MM.1S (cell line): ENCODE results near the gene CARMIL1.

ENCODE experiments used
- EZH2 ChIP-seq: fragments of 300-600 bp; sonication (generic); optimal IDR thresholded peaks from 2 replicates; pipeline ENCODE3; 2017; ENCODE audit warnings: low read depth, mild to moderate bottlenecking, antibody characterized with exemption, low read length, mixed read lengths
- TF ChIP-seq, protein P1 (sequence below): fragments of 300-600 bp; sonication (generic); IDR thresholded peaks from 2 replicates; pipeline ENCODE4 v1.5.1; 2016; ENCODE audit warnings: antibody characterized with exemption, low read length, mixed read lengths

DNA sequence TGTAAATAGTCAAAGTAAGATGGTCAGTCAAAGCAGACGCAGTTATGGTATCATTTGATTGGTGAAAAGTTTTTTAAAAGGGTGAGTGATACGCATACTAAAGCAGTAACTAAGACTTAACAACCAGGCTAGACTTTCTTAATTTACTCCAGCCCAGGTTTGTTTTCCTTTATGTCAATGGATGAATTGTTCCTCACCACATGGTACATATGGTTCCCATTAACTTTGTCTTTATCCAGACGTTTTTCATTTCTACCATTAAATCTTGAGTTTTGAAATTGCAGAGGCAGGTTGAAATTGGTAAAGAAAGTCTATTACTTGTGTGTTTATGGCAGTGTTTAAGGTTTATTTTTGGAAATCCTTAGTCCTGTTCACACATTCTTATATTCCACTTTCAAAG, 274.3 kb downstream of the CARMIL1 start:
- TF ChIP-seq, protein P1, sequence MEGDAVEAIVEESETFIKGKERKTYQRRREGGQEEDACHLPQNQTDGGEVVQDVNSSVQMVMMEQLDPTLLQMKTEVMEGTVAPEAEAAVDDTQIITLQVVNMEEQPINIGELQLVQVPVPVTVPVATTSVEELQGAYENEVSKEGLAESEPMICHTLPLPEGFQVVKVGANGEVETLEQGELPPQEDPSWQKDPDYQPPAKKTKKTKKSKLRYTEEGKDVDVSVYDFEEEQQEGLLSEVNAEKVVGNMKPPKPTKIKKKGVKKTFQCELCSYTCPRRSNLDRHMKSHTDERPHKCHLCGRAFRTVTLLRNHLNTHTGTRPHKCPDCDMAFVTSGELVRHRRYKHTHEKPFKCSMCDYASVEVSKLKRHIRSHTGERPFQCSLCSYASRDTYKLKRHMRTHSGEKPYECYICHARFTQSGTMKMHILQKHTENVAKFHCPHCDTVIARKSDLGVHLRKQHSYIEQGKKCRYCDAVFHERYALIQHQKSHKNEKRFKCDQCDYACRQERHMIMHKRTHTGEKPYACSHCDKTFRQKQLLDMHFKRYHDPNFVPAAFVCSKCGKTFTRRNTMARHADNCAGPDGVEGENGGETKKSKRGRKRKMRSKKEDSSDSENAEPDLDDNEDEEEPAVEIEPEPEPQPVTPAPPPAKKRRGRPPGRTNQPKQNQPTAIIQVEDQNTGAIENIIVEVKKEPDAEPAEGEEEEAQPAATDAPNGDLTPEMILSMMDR, result no peak
- no peak for TF ChIP-seq EZH2
